Fibroblast of villous mesenchyme (primary cell): ENCODE data around the gene CAD. TPM values are rescaled to one million over a fixed set of nuclear protein-coding genes. Genes with fewer than 3 reads are reported as not detected.

Source experiments
- DNase-seq: peaks from one replicate; pipeline ENCODE4 v3.0.0-alpha.2; 2010; ENCODE audit warnings: low read depth
- H3K4me3 ChIP-seq: 2 replicates; pipeline ENCODE4 v1.5.1; 2011; ENCODE audit warnings: low read depth, mild to moderate bottlenecking, low read length
- CTCF ChIP-seq: IDR thresholded peaks from 2 replicates; pipeline ENCODE4 v1.5.1; 2012; ENCODE audit warnings: low read depth, mild to moderate bottlenecking, low read length; ENCODE audit not compliant: insufficient read depth
- total RNA-seq: library from RNA; depleted of rRNA; stranded (reverse); fragments of >200 nt; gene quantifications from 2 replicates; pipeline ENCODE4 v1.2.3, GENCODE V29; 2012

The CAD gene
- total RNA-seq, 1 donor = 32.4 TPM

GRCh38 chr2:27214941-27215340 is 2.2 kb upstream of the CAD start:
- TF ChIP-seq CTCF = no peak
- no peak overlapping the region for H3K4me3 ChIP-seq
- no peak for DNase-seq

- DNase-seq = no peak
- peak overlapping the region; percentile 85 for H3K4me3 ChIP-seq
- TF ChIP-seq CTCF = no peak
Measured at GRCh38 chr2:27216416-27217137, 592 bp upstream of the CAD start.

- no peak for DNase-seq
Measured at GRCh38 chr2:27218614-27219013, 1.4 kb downstream of the CAD start.

GRCh38 chr2:27219091-27219490 is 1.9 kb downstream of the CAD start:
- DNase-seq = no peak
- no peak overlapping the region for H3K4me3 ChIP-seq
- no peak for TF ChIP-seq CTCF

More at GRCh38 chr2:27218614-27219013, 1.4 kb downstream of the CAD start:
- H3K4me3 ChIP-seq = no peak overlapping the region
- no peak for TF ChIP-seq CTCF

- H3K4me3 ChIP-seq = no peak overlapping the region
- DNase-seq = no peak
- TF ChIP-seq CTCF = no peak
Measured at GRCh38 chr2:27220091-27220490, 2.9 kb downstream of the CAD start.

- no peak for DNase-seq
- no peak overlapping the region for H3K4me3 ChIP-seq
- no peak for TF ChIP-seq CTCF
Measured at GRCh38 chr2:27221166-27221565, 4.0 kb downstream of the CAD start.

GRCh38 chr2:27222407-27222806 is 5.2 kb downstream of the CAD start:
- no peak overlapping the region for H3K4me3 ChIP-seq
- TF ChIP-seq CTCF = no peak
- no peak for DNase-seq
